H1 (cell line): ENCODE results near the gene PTRH1. TPM values are rescaled to one million over a fixed set of nuclear protein-coding genes. Genes with fewer than 3 reads are reported as not detected.

Source experiments
- polyA plus RNA-seq, 7 experiments: library from polyadenylated mRNA; depleted of rRNA in 3 of 7; stranded (reverse) in 5 of 7; unstranded in 2 of 7; fragments of >200 nt in 5 of 7; fragments of 200-250 nt in 2 of 7; gene quantifications; 1 replicate in 5 of 7; 2 replicates in 1 of 7; 4 replicates in 1 of 7; pipeline versions ENCODE4 v1.2.1 to v1.2.3, GENCODE V29; 2011 to 2013; ENCODE audit warnings: missing spikeins in 2 of 7, mixed read lengths in 2 of 7
- total RNA-seq: library from RNA; stranded (reverse); fragmentation: NEBNext Ultra II Directional; extraction: Animal tissue kit (Norgen Biotek cat#: 25700); gene quantifications from 2 replicates; pipeline ENCODE4 v1.2.1, GENCODE V29; 2021

PTRH1 gene
- total and polyA plus RNA-seq, 2 of the 8 experiments (the other 6 are each of a cell fraction or from before 2014, with no cell fraction given): 11.1 to 19.8 TPM

Other genes with a start within 250 kb of the PTRH1 start
- 60.9 and 61.9 TPM in 2 replicates for gene STXBP1, start 103.4 kb downstream of the PTRH1 start, total RNA-seq
- gene STXBP1, start 103.4 kb downstream of the PTRH1 start, polyA plus RNA-seq (2011; rRNA removed): 11.5 and 19.4 TPM in 2 replicates
- not detected in 2 replicates for gene CFAP157, start 8.7 kb downstream of the PTRH1 start, total RNA-seq
- 0.05 TPM in 1 of 2 replicates, not detected in the other for gene CFAP157, start 8.7 kb downstream of the PTRH1 start, polyA plus RNA-seq (2011; rRNA removed)
- not detected in 2 replicates for gene TTC16, start 416 bp upstream of the PTRH1 start, total RNA-seq
- gene TTC16, start 416 bp upstream of the PTRH1 start, polyA plus RNA-seq (2011; rRNA removed): 0.03 TPM in 2 replicates
- 18.4 and 18.7 TPM in 2 replicates for gene TOR2A, start 19.6 kb upstream of the PTRH1 start, total RNA-seq
- gene TOR2A, start 19.6 kb upstream of the PTRH1 start, polyA plus RNA-seq (2011; rRNA removed): 24.9 and 34.2 TPM in 2 replicates
- 6.4 and 7.3 TPM in 2 replicates for gene SH2D3C, start 63.0 kb upstream of the PTRH1 start, total RNA-seq
- gene SH2D3C, start 63.0 kb upstream of the PTRH1 start, polyA plus RNA-seq (2011; rRNA removed): 8.1 and 12.3 TPM in 2 replicates
- gene CDK9, start 70.4 kb upstream of the PTRH1 start, total RNA-seq: 86.3 and 87.5 TPM in 2 replicates
- 69.1 and 94.0 TPM in 2 replicates for gene CDK9, start 70.4 kb upstream of the PTRH1 start, polyA plus RNA-seq (2011; rRNA removed)
- gene FPGS, start 87.2 kb upstream of the PTRH1 start, total RNA-seq: 62.4 and 63.7 TPM in 2 replicates
- 83.0 and 125 TPM in 2 replicates for gene FPGS, start 87.2 kb upstream of the PTRH1 start, polyA plus RNA-seq (2011; rRNA removed)
- 4.2 and 4.4 TPM in 2 replicates for gene ENG, start 139.0 kb upstream of the PTRH1 start, total RNA-seq
- 1.8 and 3.2 TPM in 2 replicates for gene ENG, start 139.0 kb upstream of the PTRH1 start, polyA plus RNA-seq (2011; rRNA removed)
- gene AK1, start 162.0 kb upstream of the PTRH1 start, total RNA-seq: 35.9 and 37.9 TPM in 2 replicates
- 39.2 and 44.1 TPM in 2 replicates for gene AK1, start 162.0 kb upstream of the PTRH1 start, polyA plus RNA-seq (2011; rRNA removed)
- gene ST6GALNAC6, start 183.9 kb upstream of the PTRH1 start, total RNA-seq: 37.7 and 43.7 TPM in 2 replicates
- gene ST6GALNAC6, start 183.9 kb upstream of the PTRH1 start, polyA plus RNA-seq (2011; rRNA removed): 64.4 and 72.9 TPM in 2 replicates
- gene ST6GALNAC4, start 201.4 kb upstream of the PTRH1 start, total RNA-seq: 21.8 and 27.0 TPM in 2 replicates
- gene ST6GALNAC4, start 201.4 kb upstream of the PTRH1 start, polyA plus RNA-seq (2011; rRNA removed): 34.1 and 49.5 TPM in 2 replicates
- 12.2 and 13.4 TPM in 2 replicates for gene PIP5KL1, start 215.1 kb upstream of the PTRH1 start, total RNA-seq
- gene PIP5KL1, start 215.1 kb upstream of the PTRH1 start, polyA plus RNA-seq (2011; rRNA removed): 15.4 and 27.4 TPM in 2 replicates
- 45.4 and 48.8 TPM in 2 replicates for gene DPM2, start 222.2 kb upstream of the PTRH1 start, total RNA-seq
- gene DPM2, start 222.2 kb upstream of the PTRH1 start, polyA plus RNA-seq (2011; rRNA removed): 95.4 and 110 TPM in 2 replicates